ENCODE results near the gene CLNS1A.

CLNS1A gene

DNA sequence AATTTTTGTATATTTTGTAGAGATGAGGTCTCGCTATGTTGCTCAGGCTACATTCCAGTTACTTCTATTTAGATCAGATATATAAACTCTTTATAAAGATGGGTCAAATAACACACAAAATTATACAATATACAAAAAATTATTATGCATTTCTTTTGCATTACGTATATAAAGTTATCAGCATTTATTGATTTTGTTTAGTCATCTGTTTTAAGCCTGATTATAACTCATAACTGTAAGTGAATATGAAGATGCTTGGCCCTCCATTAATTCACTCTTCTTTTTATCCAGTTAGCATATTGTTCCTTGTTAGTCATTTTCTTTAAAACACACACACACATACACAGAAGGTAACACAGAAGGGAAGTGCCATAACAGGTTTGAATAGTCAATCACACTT, 33.3 kb downstream of the CLNS1A start:
- TF ChIP-seq, protein P1, sequence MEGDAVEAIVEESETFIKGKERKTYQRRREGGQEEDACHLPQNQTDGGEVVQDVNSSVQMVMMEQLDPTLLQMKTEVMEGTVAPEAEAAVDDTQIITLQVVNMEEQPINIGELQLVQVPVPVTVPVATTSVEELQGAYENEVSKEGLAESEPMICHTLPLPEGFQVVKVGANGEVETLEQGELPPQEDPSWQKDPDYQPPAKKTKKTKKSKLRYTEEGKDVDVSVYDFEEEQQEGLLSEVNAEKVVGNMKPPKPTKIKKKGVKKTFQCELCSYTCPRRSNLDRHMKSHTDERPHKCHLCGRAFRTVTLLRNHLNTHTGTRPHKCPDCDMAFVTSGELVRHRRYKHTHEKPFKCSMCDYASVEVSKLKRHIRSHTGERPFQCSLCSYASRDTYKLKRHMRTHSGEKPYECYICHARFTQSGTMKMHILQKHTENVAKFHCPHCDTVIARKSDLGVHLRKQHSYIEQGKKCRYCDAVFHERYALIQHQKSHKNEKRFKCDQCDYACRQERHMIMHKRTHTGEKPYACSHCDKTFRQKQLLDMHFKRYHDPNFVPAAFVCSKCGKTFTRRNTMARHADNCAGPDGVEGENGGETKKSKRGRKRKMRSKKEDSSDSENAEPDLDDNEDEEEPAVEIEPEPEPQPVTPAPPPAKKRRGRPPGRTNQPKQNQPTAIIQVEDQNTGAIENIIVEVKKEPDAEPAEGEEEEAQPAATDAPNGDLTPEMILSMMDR (IDR thresholded peaks at IDR 0.05) = no peak
- no peak overlapping the region for H3K27ac ChIP-seq
- no peaks in the 10 kb centered on the region for H3K4me1 ChIP-seq
- no peak overlapping the region for H3K9ac ChIP-seq
- H3K4me3 ChIP-seq (ENCODE audit: low read depth, low read length) = no peak overlapping the region
- H3K36me3 ChIP-seq (ENCODE audit: control insufficient read depth, insufficient read depth, low read length) = no peaks in the 10 kb centered on the region
- H3K79me2 ChIP-seq = no peaks in the 10 kb centered on the region
- H3K9me3 ChIP-seq (ENCODE audit: control insufficient read depth, low read length) = no peaks in the 10 kb centered on the region
- H2AFZ ChIP-seq = no peak overlapping the region
- no peaks in the 10 kb centered on the region for H3K27me3 ChIP-seq (ENCODE audit: control insufficient read depth, insufficient read depth, low read length)
- H3K4me2 ChIP-seq (ENCODE audit: low read length) = no peak overlapping the region

- Histone ChIP-seq H3K9ac (no peak overlapping the region), H3K27me3 (ENCODE audit: control insufficient read depth, insufficient read depth, low read length) (no peaks in the 10 kb centered on the region), H3K27ac (no peak overlapping the region), H3K4me2 (ENCODE audit: low read length) (no peak overlapping the region), H3K4me1 (no peaks in the 10 kb centered on the region), H3K4me3 (ENCODE audit: low read depth, low read length) (no peak overlapping the region), H3K9me3 (ENCODE audit: control insufficient read depth, low read length) (no peaks in the 10 kb centered on the region), H2AFZ (no peak overlapping the region), H3K79me2 (no peaks in the 10 kb centered on the region), H3K36me3 (ENCODE audit: control insufficient read depth, insufficient read depth, low read length) (no peaks in the 10 kb centered on the region)
- TF ChIP-seq, protein P1 (IDR thresholded peaks at IDR 0.05) = no peak
Observed at GRCh38 chr11:77602381-77603088, 35.1 kb downstream of the CLNS1A start.

GRCh38 chr11:77598195-77598594, 39.4 kb downstream of the CLNS1A start:
- no peaks in the 10 kb centered on the region for H3K4me1 ChIP-seq
- H3K27me3 ChIP-seq (ENCODE audit: control insufficient read depth, insufficient read depth, low read length) = no peaks in the 10 kb centered on the region
- H3K9me3 ChIP-seq (ENCODE audit: control insufficient read depth, low read length) = no peaks in the 10 kb centered on the region
- H3K27ac ChIP-seq = no peak overlapping the region
- H3K4me2 ChIP-seq (ENCODE audit: low read length) = no peak overlapping the region
- H3K79me2 ChIP-seq = no peaks in the 10 kb centered on the region
- no peak overlapping the region for H2AFZ ChIP-seq
- H3K4me3 ChIP-seq (ENCODE audit: low read depth, low read length) = no peak overlapping the region
- TF ChIP-seq, protein P1 (IDR thresholded peaks at IDR 0.05) = no peak
- no peaks in the 10 kb centered on the region for H3K36me3 ChIP-seq (ENCODE audit: control insufficient read depth, insufficient read depth, low read length)
- no peak overlapping the region for H3K9ac ChIP-seq

DNA sequence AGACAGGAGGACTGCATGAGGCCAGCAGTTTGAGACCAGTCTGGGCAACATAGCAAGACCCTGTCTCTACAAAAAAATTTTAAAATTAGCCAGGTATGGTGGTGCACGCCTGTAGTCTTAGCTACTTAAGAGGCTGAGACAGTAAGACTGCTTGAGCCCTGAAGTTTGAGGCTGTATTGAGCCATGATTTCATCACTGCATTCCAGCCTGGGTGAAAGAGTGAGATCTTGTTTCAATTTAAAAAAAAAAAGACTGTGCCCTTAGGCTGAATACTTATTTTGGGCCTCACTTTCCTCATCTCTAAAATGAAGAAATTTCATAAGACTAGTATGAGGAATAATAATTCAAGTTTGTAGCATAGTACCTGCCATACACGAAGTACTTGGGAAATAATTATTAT, 41.0 kb downstream of the CLNS1A start:
- H3K9me3 ChIP-seq (ENCODE audit: control insufficient read depth, low read length) = no peaks in the 10 kb centered on the region
- no peaks in the 10 kb centered on the region for H3K4me1 ChIP-seq
- H3K79me2 ChIP-seq = no peaks in the 10 kb centered on the region
- TF ChIP-seq, protein P1 (IDR thresholded peaks at IDR 0.05) = no peak
- H3K4me3 ChIP-seq (ENCODE audit: low read depth, low read length) = no peak overlapping the region
- H3K4me2 ChIP-seq (ENCODE audit: low read length) = no peak overlapping the region
- no peak overlapping the region for H3K27ac ChIP-seq
- H3K27me3 ChIP-seq (ENCODE audit: control insufficient read depth, insufficient read depth, low read length) = no peaks in the 10 kb centered on the region
- no peaks in the 10 kb centered on the region for H3K36me3 ChIP-seq (ENCODE audit: control insufficient read depth, insufficient read depth, low read length)
- no peak overlapping the region for H2AFZ ChIP-seq
- H3K9ac ChIP-seq = no peak overlapping the region

DNA sequence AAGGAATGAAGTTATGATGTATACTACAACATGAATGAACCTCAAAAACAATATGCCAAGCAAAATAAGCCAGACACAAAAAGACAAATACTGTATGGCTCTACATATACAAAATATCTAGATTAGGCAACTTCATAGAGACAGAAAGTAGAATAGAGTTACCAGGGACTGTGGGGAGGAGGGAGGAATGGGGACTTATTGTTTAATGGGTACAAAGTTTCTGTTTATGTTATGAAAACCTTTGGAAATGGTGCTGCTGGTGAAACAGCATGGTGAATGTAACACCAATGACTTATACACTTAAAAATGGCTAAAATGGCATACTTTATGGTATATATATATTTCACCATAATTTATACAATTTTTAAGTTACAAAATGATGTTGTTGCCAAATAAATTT, 43.7 kb downstream of the CLNS1A start:
- no peaks in the 10 kb centered on the region for H3K36me3 ChIP-seq (ENCODE audit: control insufficient read depth, insufficient read depth, low read length)
- H3K4me2 ChIP-seq (ENCODE audit: low read length) = no peak overlapping the region
- H3K4me1 ChIP-seq = peaks cover 3% of the 10 kb centered on the region
- H3K27ac ChIP-seq = no peak overlapping the region
- TF ChIP-seq, protein P1 (IDR thresholded peaks at IDR 0.05) = no peak
- H3K79me2 ChIP-seq = no peaks in the 10 kb centered on the region
- H2AFZ ChIP-seq = no peak overlapping the region
- no peak overlapping the region for H3K4me3 ChIP-seq (ENCODE audit: low read depth, low read length)
- no peaks in the 10 kb centered on the region for H3K27me3 ChIP-seq (ENCODE audit: control insufficient read depth, insufficient read depth, low read length)
- no peak overlapping the region for H3K9ac ChIP-seq
- no peaks in the 10 kb centered on the region for H3K9me3 ChIP-seq (ENCODE audit: control insufficient read depth, low read length)
